HG03460 (cell line): Measurements from ENCODE around the gene SIL1.

Source experiments
- ATAC-seq: cut with Tn5 transposase; IDR thresholded peaks from one replicate; pipeline ENCODE4 v1.9.1; 2021; ENCODE audit not compliant: unreplicated experiment

The SIL1 gene

GRCh38 chr5:138986186-138986800, 211.9 kb downstream of the SIL1 start:
- no peak for ATAC-seq

DNA sequence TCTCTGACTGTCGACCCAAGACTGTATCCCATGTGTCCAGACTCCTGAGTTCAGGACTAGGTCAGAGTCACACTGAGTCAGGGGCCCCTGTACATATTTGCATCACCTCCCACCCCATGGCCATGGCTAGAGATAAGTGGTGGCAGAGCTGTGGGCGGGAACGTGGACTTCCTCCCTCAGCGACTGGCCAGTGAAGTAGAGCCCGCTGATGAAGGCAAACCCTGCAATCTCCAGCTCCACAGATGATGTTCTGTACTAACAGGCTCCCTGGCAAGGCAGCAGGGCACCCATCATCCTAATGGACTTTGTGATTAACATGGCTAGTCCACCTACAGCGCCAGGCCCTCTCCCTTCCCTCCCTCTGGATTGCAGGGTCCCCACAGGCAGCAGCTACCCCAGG, 212.5 kb downstream of the SIL1 start:
- ATAC-seq, result no peak

DNA sequence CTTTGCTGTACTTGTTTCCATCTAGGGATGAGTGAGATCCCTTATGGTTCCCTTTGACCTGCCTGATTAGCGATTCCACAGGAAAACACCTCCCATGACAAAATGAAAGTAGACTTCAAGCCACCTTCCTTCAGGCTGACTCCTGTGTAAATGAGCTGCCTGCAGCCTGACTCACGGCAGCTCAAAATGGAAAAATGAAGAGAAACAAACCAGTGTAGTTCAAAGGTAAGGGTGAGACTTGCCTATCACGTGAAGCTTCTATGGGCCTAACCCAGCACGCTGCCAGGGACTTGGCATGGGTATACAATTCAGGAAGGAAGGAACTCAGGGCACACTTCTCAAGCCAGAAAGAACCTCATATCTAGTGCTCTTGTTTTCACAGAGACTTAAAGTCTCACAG, 212.9 kb downstream of the SIL1 start:
- ATAC-seq, result no peak

DNA sequence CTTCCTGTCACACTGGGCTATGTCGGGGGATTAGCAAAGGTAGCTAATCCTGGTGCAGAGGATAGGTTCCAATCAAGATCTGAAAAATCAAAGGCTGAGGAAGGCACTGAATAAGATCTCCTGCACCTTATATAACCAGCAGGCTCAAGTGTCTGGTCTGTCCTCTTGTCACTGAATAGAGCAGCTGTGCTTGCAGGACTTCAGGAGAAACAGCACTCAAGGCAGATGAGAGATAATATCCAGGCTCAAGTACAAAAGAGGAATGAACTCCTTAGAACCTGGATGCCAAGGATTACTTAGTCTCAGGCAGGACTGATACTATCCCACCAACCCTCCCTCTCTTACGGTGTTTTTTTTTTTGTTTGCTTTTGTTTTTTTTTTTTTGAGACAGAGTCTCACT, 214.2 kb downstream of the SIL1 start:
- ATAC-seq, result no peak

DNA sequence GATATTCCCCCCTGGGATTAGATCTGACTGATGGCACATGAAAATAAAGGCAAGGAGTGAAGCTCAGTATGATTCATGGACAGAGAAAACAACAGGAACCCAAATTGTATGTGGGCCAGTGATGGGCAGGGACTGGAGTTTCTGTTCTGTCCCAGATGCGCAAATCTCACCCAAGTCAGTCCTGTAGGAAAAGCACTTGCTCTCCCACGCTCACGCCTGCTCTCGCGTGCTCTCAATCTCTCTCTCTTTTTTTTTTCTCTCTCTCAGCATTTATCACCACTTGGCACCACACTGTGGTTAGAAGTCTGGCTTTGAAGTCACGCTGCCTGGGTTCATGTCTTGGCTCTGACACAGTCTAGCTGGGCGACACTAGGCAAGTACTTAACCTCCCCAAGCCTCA, 216.6 kb downstream of the SIL1 start:
- ATAC-seq, result no peak

GRCh38 chr5:138981131-138981530, 217.0 kb downstream of the SIL1 start:
- no peak for ATAC-seq

- ATAC-seq, result no peak
These were observed 217.7 kb downstream of the SIL1 start for GRCh38 chr5:138980441-138980840.

DNA sequence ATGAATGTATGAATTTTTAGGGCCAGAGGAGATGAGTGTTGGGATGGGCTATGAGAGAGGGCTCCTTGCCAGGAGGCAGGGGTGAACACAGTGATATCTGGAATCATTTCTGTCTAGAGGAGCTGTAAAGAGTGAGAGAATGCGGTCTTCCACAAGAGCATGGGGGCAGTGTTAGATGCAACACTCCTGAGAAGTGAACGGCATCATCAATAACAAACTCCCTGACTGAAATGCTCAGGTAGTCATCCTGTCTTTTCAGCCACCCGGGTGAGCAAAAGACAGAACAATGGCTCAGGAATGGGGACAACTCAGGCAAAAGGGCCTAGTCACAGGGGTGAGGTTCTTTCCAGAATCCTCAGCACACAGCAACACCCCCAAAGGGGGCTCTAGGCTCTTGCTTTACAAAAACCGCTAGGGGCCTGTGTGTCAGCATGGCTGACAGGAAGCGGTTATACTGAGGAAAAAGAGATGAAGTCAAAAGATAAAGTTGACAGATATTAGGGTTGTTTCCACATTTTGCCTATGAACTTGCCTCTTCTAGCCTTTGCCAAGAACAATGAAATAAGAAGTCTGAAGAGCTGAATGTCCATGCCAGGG, 218.4 kb downstream of the SIL1 start:
- ATAC-seq, result no peak

DNA sequence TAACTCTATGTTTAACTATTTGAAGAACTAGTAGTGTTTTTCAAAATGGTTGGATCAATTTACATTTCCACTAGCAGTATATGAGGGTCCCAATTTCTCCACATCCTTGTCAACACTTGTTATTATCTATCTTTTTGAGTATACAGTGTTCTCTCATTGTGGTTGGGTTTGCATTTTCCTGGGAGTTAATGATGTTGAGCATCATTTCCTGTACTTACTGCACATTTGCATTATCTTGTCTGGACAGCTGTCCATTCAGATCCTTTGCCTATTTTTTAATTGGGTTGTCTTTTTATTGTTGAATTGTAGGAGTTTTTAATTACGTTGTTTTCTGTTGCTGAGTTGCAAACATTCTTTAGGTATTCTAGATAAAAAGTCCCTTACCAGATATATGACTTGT, 219.6 kb downstream of the SIL1 start:
- no peak for ATAC-seq

- no peak for ATAC-seq
These were observed 220.1 kb downstream of the SIL1 start for GRCh38 chr5:138978080-138978479.

- no peak for ATAC-seq
These were observed 222.9 kb downstream of the SIL1 start for GRCh38 chr5:138975098-138975847.

DNA sequence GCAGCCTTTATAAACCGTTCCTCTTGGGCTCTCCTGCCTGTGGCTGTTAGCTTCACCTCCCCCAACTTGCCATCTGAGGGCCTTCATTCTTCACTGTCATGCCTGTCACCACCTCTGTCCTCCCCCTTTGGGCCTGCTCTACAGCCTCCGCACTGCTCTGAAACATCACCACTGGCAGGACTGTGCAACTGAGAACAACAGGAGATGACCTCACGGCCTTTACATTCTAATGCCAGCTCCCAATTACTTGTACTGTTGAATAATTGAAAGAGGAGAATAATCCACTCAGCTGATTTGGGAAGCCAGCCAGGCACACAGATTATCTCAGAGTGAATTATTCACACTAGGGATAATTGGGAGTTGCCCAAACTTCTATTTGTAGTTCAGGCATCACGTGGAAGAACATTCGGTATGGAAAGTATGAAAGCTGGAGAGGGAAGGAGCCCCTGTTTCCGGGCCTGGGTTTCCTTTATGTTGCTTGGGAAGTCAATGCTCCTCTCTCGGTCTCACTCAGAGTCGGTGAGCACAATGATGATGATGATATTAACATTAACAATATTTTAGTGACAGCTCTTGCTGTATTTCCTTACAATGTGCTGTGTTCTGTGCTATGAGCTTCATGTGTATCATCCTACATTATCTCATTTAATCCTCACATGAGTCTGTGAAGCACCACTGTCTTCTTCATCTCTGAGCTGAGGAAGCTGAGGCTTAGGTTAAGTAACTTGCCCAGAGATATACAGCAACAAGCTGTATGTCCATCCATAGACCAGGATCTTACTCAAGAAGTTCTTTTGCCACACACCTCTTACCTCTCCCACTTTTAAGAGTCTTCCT, 223.7 kb downstream of the SIL1 start:
- no peak for ATAC-seq

DNA sequence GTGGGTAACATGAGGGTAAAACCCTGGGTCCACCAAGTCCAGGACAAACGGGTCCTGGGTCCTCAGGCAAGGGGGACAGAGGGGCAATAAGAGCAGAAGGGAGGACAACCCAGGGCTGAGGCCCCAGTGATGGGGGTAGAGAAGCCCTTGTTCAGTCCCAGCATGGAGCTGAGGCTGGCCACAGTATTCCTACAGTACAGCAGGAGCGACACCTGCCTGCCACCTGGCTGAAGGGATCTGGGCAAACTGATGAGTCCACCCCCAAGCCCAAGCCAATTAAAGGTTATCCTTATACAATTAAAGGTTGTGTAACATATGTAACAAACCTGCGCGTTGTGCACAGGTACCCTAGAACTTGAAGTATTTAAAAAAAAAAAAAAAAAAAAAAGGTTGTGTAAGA, 225.3 kb downstream of the SIL1 start:
- no peak for ATAC-seq

- ATAC-seq, result no peak
These were observed 225.9 kb downstream of the SIL1 start for GRCh38 chr5:138972230-138972629.

DNA sequence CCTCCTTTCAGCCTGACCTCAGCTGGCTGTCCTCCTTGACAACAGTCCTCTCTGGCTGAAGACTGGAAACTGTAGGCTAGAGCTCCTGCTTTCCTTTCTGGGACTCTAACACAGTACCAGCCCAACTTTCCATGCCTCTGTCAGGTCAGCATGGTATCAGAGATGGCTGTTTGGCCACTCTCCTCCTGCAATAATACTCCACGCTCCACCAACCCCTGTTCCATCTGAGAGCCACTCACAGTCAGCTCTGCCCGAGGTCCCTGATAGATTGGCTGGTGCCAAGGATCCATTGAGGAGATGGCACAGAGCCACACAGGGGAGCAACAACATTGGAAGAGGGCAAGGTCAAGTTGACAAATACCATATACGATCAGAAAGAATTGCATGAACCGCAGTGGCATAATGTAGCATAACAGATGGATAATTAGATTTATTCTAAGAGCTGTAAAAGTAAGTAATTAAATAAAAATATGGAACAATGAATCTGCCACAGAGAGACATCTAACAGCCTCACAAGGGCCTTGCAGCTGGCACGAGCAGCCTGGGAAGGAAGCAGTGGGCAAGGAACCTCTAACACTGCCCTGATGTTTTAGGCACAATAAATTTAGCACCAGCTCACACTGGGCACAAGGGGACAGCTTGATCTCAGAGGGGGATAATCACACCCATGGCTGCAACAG, 228.7 kb downstream of the SIL1 start:
- ATAC-seq, result no peak

GRCh38 chr5:138968601-138969000, 229.6 kb downstream of the SIL1 start:
- no peak for ATAC-seq

DNA sequence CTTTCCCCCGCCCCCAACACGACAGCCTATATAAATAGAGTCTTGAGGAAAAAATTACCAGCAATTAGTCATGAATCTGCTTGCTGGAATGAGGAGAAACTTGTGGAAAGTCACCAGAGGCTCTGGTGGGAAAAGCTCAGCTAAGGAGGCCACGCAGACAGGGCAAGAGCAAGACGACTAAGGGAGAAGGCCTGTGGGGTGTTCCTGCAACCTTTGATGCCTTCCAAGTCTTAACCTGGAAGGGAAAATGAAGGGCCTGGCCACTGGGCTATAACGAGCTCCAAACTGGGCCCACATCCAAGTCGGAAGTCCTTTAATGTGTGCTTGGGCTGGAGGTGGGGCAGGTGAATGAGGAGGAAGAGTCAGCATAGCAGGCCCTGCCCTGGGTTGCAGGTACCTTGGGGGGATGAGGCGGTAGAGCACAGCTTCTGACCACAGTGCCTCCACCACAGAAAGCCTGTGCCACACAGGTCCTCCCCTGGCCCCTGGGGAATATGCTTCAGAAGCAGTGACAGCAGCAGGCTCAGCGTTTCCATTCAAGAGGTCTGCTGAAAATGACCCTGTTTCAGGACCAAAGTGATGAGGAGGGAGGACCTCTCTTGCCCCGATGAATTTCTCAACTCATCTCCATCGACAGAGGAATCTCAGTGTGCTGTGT, 230.2 kb downstream of the SIL1 start:
- ATAC-seq, result no peak

DNA sequence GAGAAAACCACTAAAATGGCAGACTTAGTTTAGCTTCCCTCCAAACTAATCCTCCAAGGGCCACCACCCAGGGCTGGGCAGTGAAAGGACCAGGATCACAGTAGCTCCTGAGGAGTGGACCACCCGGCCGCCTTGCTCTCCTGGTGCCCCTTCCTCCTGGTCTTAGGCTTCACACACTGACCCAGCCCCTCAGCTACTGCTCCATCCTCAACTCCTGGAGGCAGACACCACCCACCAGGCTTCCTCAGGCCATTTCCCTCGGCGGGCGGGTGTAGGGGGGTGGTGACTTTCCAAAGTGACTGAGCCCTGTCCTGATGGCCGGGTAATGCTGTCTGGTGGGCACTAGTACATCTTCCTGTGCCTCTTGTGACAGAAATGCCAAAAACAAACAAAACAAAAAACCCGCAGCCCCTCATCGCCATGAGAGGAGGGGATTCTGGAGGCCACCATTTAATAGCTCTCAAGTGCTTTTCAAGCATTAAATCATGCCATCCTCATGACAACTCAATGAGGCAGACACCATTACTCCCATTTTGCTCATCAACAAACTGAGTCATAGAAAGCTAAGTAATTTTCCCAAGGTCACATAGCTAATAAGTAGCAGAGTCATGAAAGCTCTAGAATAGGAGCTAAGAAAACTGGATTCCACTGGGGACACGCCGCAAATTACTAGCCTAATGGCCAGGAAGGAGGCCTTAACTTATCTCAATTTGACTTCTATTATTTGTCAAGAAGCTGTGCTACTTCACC, 231.8 kb downstream of the SIL1 start:
- ATAC-seq, result no peak

DNA sequence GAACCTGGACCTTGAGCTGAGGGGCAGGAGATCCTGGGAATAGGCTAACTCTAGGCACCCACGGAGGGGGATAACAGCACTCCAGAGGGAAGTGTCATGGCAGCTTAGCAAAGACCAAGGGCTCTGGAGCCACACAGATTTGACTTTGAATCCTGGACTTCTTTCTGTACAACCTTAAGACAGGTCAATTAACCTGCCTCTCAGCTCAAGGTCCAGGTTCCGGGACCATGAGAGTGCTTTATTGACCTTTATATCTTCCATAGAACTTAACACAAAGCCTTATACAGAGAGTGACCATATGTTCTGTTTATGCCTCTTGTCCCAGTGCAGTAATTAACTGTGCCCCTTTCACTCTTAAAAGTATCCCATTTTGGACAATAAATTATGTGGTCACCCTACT, 232.5 kb downstream of the SIL1 start:
- no peak for ATAC-seq
